GM23248 (cell line): Measurements from ENCODE around the gene ABCA2. TPM values are rescaled to one million over a fixed set of nuclear protein-coding genes. Genes with fewer than 3 reads are reported as not detected.
A peak's percentile ranks its signal among the peaks of the same experiment; 100 is the strongest.

Source experiments
- DNase-seq: peaks from one replicate; pipeline ENCODE4 v3.0.0-alpha.2; 2015
- H2AFZ ChIP-seq: fragments of 200-600 bp; sonication (generic); 2 replicates; pipeline ENCODE4 v1.6.1; 2016; ENCODE audit warnings: antibody characterized with exemption
- H3F3A ChIP-seq: fragments of 200-600 bp; sonication (generic); 2 replicates; pipeline ENCODE4 v1.6.1; 2016; ENCODE audit warnings: mild to moderate bottlenecking, antibody characterized with exemption, mixed run types; ENCODE audit not compliant: insufficient read depth
- H3K27ac ChIP-seq: fragments of 200-600 bp; sonication (generic); 2 replicates; pipeline ENCODE4 v1.5.1; 2016; ENCODE audit warnings: mild to moderate bottlenecking
- H3K27me3 ChIP-seq: fragments of 200-600 bp; sonication (generic); replicated peaks from 2 replicates; pipeline ENCODE4 v1.6.1; 2016; ENCODE audit warnings: mild to moderate bottlenecking; ENCODE audit not compliant: insufficient read depth
- H3K36me3 ChIP-seq: fragments of 200-600 bp; sonication (generic); 2 replicates; pipeline ENCODE4 v1.6.1; 2016; ENCODE audit warnings: low read depth, mild to moderate bottlenecking
- H3K4me1 ChIP-seq: fragments of 200-600 bp; sonication (generic); 2 replicates; pipeline ENCODE4 v1.6.1; 2016; ENCODE audit warnings: mild to moderate bottlenecking; ENCODE audit not compliant: insufficient read depth
- H3K4me2 ChIP-seq: fragments of 200-600 bp; sonication (generic); one replicate; pipeline ENCODE4 v1.6.1; 2016; ENCODE audit warnings: mild to moderate bottlenecking; ENCODE audit not compliant: unreplicated experiment
- H3K4me3 ChIP-seq: fragments of 200-600 bp; sonication (generic); 2 replicates; pipeline ENCODE4 v1.5.1; 2016; ENCODE audit warnings: mild to moderate bottlenecking
- H3K79me2 ChIP-seq: fragments of 200-600 bp; sonication (generic); 2 replicates; pipeline ENCODE4 v1.6.1; 2016; ENCODE audit warnings: mild to moderate bottlenecking; ENCODE audit not compliant: insufficient read depth
- H3K9ac ChIP-seq: fragments of 200-600 bp; sonication (generic); 2 replicates; pipeline ENCODE4 v1.6.1; 2016; ENCODE audit warnings: mild to moderate bottlenecking
- H3K9me2 ChIP-seq: fragments of 200-600 bp; sonication (generic); 2 replicates; pipeline ENCODE4 v1.6.1; 2016; ENCODE audit warnings: mixed run types, mild to moderate bottlenecking, moderate library complexity; ENCODE audit not compliant: insufficient read depth
- H3K9me3 ChIP-seq: fragments of 200-600 bp; sonication (generic); one replicate; pipeline ENCODE4 v1.6.1; 2017; ENCODE audit warnings: low read depth
- H4K20me1 ChIP-seq: fragments of 200-600 bp; sonication (generic); 2 replicates; pipeline ENCODE4 v1.6.0; 2016; ENCODE audit not compliant: insufficient read depth
- EZH2 ChIP-seq: fragments of 200-600 bp; sonication (generic); IDR thresholded peaks from 2 replicates; pipeline ENCODE4 v1.6.1; 2018; ENCODE audit warnings: antibody characterized with exemption, mild to moderate bottlenecking; ENCODE audit not compliant: insufficient read depth, poor library complexity, severe bottlenecking
- EZH2phosphoT487 ChIP-seq: fragments of 200-600 bp; sonication (generic); IDR thresholded peaks from 2 replicates; pipeline ENCODE4 v1.6.1; 2018; ENCODE audit warnings: antibody characterized with exemption, moderate library complexity, mild to moderate bottlenecking, low read depth; ENCODE audit not compliant: insufficient read depth
- WGBS, 2 experiments: methylation state at CpG; one replicate each; pipeline ENCODE4 v1.1.6; 2015 to 2017; ENCODE audit warnings: low lambda C conversion rate in 2 of 2, low coverage in 1 of 2; ENCODE audit errors: missing lambda C conversion rate in 2 of 2; 5-methylcytosine and 5-hydroxymethylcytosine counted together
- in situ Hi-C: fragments of 300-500 bp; cut with MboI; formaldehyde crosslinking; loops from 2 replicates; pipeline ENCODE4 v1.15.0; 2020
- polyA plus RNA-seq: library from polyadenylated mRNA; unstranded; fragments of >200 nt; fragmentation: Nextera tagmentation; extraction: Ambion mirVana; gene quantifications from 2 replicates; pipeline ENCODE4 v1.2.1, GENCODE V29; 2016
- total RNA-seq: library from RNA; depleted of rRNA; stranded (reverse); fragments of >200 nt; shearing (Covaris generic); gene quantifications from 2 replicates; pipeline ENCODE4 v1.2.3, GENCODE V29; 2014

ABCA2 gene
- total and polyA plus RNA-seq, 2 experiments from 2014 or later = 21.1 to 33.2 TPM

- Histone ChIP-seq H3K27ac (no peak overlapping the region), H3K4me3 (no peak overlapping the region), H3K4me1 (peaks cover 4% of the 10 kb centered on the region; the same call in 1 of the 2 replicates), H3K9ac (no peak overlapping the region), H3K27me3 (peaks cover 22% of the 10 kb centered on the region), H3K36me3 (no peaks in the 10 kb centered on the region), H3F3A (no peaks in the 10 kb centered on the region), H3K79me2 (no peaks in the 10 kb centered on the region), H2AFZ (no peak overlapping the region), H3K4me2 (no peak overlapping the region), H4K20me1 (no peaks in the 10 kb centered on the region), H3K9me3 (no peaks in the 10 kb centered on the region), H3K9me2 (no peaks in the 10 kb centered on the region)
- DNase-seq = no peak
- TF ChIP-seq EZH2 (no peak), EZH2phosphoT487 (no peak)
- 73 to 79% methylated on average over 14 to 17 of the region's 17 CpGs for WGBS, 2 experiments
- in situ Hi-C loops = no loop called here
Measured at GRCh38 chr9:137051145-137051724, 23.2 kb upstream of the ABCA2 start.

GRCh38 chr9:137050570-137050969 is 22.5 kb upstream of the ABCA2 start:
- no peak overlapping the region for H3K27ac ChIP-seq
- H3K9ac ChIP-seq = no peak overlapping the region
- H3K4me1 ChIP-seq = peaks cover 3% of the 10 kb centered on the region; the same call in 1 of the 2 replicates
- no peaks in the 10 kb centered on the region for H4K20me1 ChIP-seq
- H3K79me2 ChIP-seq = no peaks in the 10 kb centered on the region
- no peak overlapping the region for H2AFZ ChIP-seq
- no peaks in the 10 kb centered on the region for H3K9me2 ChIP-seq
- DNase-seq = peak; percentile 20
- in situ Hi-C loops = no loop called here
- no peaks in the 10 kb centered on the region for H3K9me3 ChIP-seq
- no peaks in the 10 kb centered on the region for H3F3A ChIP-seq
- TF ChIP-seq EZH2 = no peak
- no peak for TF ChIP-seq EZH2phosphoT487
- no peaks in the 10 kb centered on the region for H3K36me3 ChIP-seq
- no peak overlapping the region for H3K4me2 ChIP-seq
- H3K27me3 ChIP-seq = peaks cover 22% of the 10 kb centered on the region
- no peak overlapping the region for H3K4me3 ChIP-seq
- WGBS, 2 experiments = 41 to 52% methylated on average over 4 to 5 of the region's 5 CpGs

GRCh38 chr9:137049544-137050449 is 21.8 kb upstream of the ABCA2 start:
- 38% methylated on average over 30 to 38 of the region's 38 CpGs for WGBS, 2 experiments
- no peak overlapping the region for H3K4me2 ChIP-seq
- peaks cover 2% of the 10 kb centered on the region; the same call in 1 of the 2 replicates for H3K4me1 ChIP-seq
- H2AFZ ChIP-seq = no peak overlapping the region
- in situ Hi-C loops = no loop called here
- TF ChIP-seq EZH2 (no peak), EZH2phosphoT487 (no peak)
- no peaks in the 10 kb centered on the region for H3K9me3 ChIP-seq
- H4K20me1 ChIP-seq = no peaks in the 10 kb centered on the region; the same call in 1 of the 2 replicates
- H3K79me2 ChIP-seq = peaks cover 6% of the 10 kb centered on the region
- no peak overlapping the region for H3K9ac ChIP-seq
- no peaks in the 10 kb centered on the region for H3K9me2 ChIP-seq
- H3K4me3 ChIP-seq = no peak overlapping the region
- peak; percentile 73 for DNase-seq
- H3K27me3 ChIP-seq = peaks cover 22% of the 10 kb centered on the region
- no peak overlapping the region for H3K27ac ChIP-seq
- no peaks in the 10 kb centered on the region for H3K36me3 ChIP-seq
- H3F3A ChIP-seq = no peaks in the 10 kb centered on the region

GRCh38 chr9:137048655-137049543 is 20.9 kb upstream of the ABCA2 start:
- H2AFZ ChIP-seq = no peak overlapping the region
- no peak overlapping the region for H3K4me3 ChIP-seq
- TF ChIP-seq EZH2 (no peak), EZH2phosphoT487 (no peak)
- no peaks in the 10 kb centered on the region for H3K9me2 ChIP-seq
- no peaks in the 10 kb centered on the region; the same call in 1 of the 2 replicates for H4K20me1 ChIP-seq
- H3K4me2 ChIP-seq = no peak overlapping the region
- H3K9me3 ChIP-seq = no peaks in the 10 kb centered on the region
- H3K36me3 ChIP-seq = no peaks in the 10 kb centered on the region
- WGBS, 2 experiments = 21 to 31% methylated on average over 33 to 60 of the region's 72 CpGs
- H3F3A ChIP-seq = no peaks in the 10 kb centered on the region
- peak; percentile 28 for DNase-seq
- peaks cover 22% of the 10 kb centered on the region for H3K27me3 ChIP-seq
- in situ Hi-C loops = no loop called here
- H3K79me2 ChIP-seq = peaks cover 15% of the 10 kb centered on the region
- H3K9ac ChIP-seq = no peak overlapping the region
- H3K27ac ChIP-seq = no peak overlapping the region
- peaks cover 8% of the 10 kb centered on the region; the same call in 1 of the 2 replicates for H3K4me1 ChIP-seq
